PC-3 (cell line): ENCODE results near the gene TTC28. TPM values are rescaled to one million over a fixed set of nuclear protein-coding genes. Genes with fewer than 3 reads are reported as not detected.
"Not testable (repeated sequence)": the region's sequence is repeated elsewhere in the genome, so short reads cannot be mapped to it uniquely, and the experiment has no call there.

Source experiments
- ATAC-seq: fragments of 200-7000 bp; cut with Tn5 transposase; 2 replicates; pipeline ENCODE4 v1.9.1; 2020; ENCODE audit warnings: mild to moderate bottlenecking, moderate library complexity
- BruUV-seq: library from RNA; stranded (reverse); fragments of 400-500 nt; replicated peaks from 2 replicates; lab custom pipeline; 2021; lab: Mats Ljungman, UMichigan
- CTCF ChIA-PET: fragments of 300-600 bp; sonication (Branson Sonifier 250); formaldehyde crosslinking; loops from one replicate; lab custom pipeline; 2022; ENCODE audit warnings: antibody characterized with exemption; lab: Charles Lee
- POLR2A ChIA-PET: fragments of 300-600 bp; sonication (Branson Sonifier 250); formaldehyde crosslinking; loops from one replicate; lab custom pipeline; 2022; ENCODE audit warnings: antibody characterized with exemption; ENCODE audit not compliant: unreplicated experiment; lab: Charles Lee
- DNase-seq: peaks from one replicate; pipeline ENCODE4 v3.0.0-alpha.2; 2015
- H2AFZ ChIP-seq: fragments of 300-600 bp; sonication (generic); 2 replicates; pipeline ENCODE4 v1.6.0; 2016; ENCODE audit warnings: antibody characterized with exemption, low read length
- H3F3A ChIP-seq: fragments of 300-600 bp; sonication (generic); one replicate; pipeline ENCODE4 v1.6.0; 2017; ENCODE audit warnings: antibody characterized with exemption, low read length, control low read depth, mild to moderate bottlenecking; ENCODE audit not compliant: unreplicated experiment
- H3K27ac ChIP-seq: fragments of 300-600 bp; sonication (generic); 2 replicates; pipeline ENCODE4 v1.5.1; 2016; ENCODE audit warnings: mild to moderate bottlenecking, low read length
- H3K27me3 ChIP-seq: fragments of 300-600 bp; sonication (generic); 2 replicates; pipeline ENCODE4 v1.6.1; 2016; ENCODE audit warnings: low read length, mixed read lengths
- H3K36me3 ChIP-seq: fragments of 300-600 bp; sonication (generic); 2 replicates; pipeline ENCODE4 v1.6.1; 2016; ENCODE audit warnings: low read depth, mixed run types, low read length, mixed read lengths
- H3K4me1 ChIP-seq: fragments of 300-600 bp; sonication (generic); 2 replicates; pipeline ENCODE4 v1.5.1; 2016; ENCODE audit warnings: low read length; ENCODE audit not compliant: insufficient read depth
- H3K4me2 ChIP-seq: fragments of 300-600 bp; sonication (generic); 2 replicates; pipeline ENCODE4 v1.6.0; 2016; ENCODE audit warnings: low read length
- H3K4me3 ChIP-seq: fragments of 300-600 bp; sonication (generic); 2 replicates; pipeline ENCODE4 v1.5.1; 2016; ENCODE audit warnings: mild to moderate bottlenecking, low read length, mixed read lengths
- H3K79me2 ChIP-seq: fragments of 300-600 bp; sonication (generic); 2 replicates; pipeline ENCODE4 v1.6.1; 2017; ENCODE audit warnings: low read length, mixed read lengths
- H3K9ac ChIP-seq: fragments of 300-600 bp; sonication (generic); 2 replicates; pipeline ENCODE4 v1.6.0; 2016; ENCODE audit warnings: mild to moderate bottlenecking, low read length
- H3K9me2 ChIP-seq: fragments of 300-600 bp; sonication (generic); replicated peaks from 2 replicates; pipeline ENCODE4 v1.6.1; 2016; ENCODE audit warnings: mixed run types, low read length, mixed read lengths
- H3K9me3 ChIP-seq: fragments of 300-600 bp; sonication (generic); 2 replicates; pipeline ENCODE4 v1.6.1; 2016; ENCODE audit warnings: low read length, mixed read lengths
- H4K20me1 ChIP-seq: fragments of 300-600 bp; sonication (generic); 2 replicates; pipeline ENCODE4 v1.6.1; 2016; ENCODE audit warnings: low read length, mixed read lengths
- EZH2 ChIP-seq: fragments of 300-600 bp; sonication (generic); IDR thresholded peaks from one replicate; pipeline ENCODE4 v1.6.1; 2017; ENCODE audit warnings: antibody characterized with exemption, mild to moderate bottlenecking, low read length; ENCODE audit not compliant: unreplicated experiment
- EZH2phosphoT487 ChIP-seq: fragments of 300-600 bp; sonication (generic); IDR thresholded peaks from 2 replicates; pipeline ENCODE4 v1.6.1; 2018; ENCODE audit warnings: mild to moderate bottlenecking, antibody characterized with exemption, low read length, borderline replicate concordance
- intact Hi-C: fragments of 100-400 bp; cut with micrococcal nuclease; formaldehyde crosslinking; loops from 2 replicates; pipeline ENCODE4 v1.9.0; 2023
- total RNA-seq: library from RNA; depleted of rRNA; stranded (reverse); fragments of >200 nt; gene quantifications from 2 replicates; pipeline ENCODE4 v1.2.3, GENCODE V29; 2014
- TF ChIP-seq, protein P1 (sequence below): fragments of 300-600 bp; sonication (generic); conservative IDR thresholded peaks from 2 replicates; pipeline ENCODE4 v1.5.1; 2017; ENCODE audit warnings: antibody characterized with exemption, low read depth, mild to moderate bottlenecking, low read length

The TTC28 gene
- total RNA-seq, 1 experiment from 2014 or later: 6.3 TPM

DNA sequence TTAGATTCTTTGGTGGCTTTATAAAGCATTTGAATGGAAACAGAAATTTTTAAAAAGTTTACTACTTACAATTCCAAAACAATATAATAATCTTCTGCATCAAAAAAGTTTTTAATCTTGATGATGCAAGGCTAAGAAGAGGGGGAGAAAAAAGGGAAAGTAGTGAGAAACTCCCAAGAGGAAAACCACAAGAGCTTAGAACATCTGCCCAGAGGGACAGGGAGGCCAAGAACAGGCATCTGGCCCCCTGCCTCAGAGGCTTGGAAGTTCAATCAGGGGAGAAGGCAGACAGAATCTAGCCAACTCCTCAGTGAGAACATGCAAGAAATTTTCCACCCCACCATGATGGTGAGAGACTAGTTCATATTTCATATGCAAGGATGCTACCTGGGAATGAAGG lies 23.8 kb upstream of the TTC28 start:
- H3K36me3 ChIP-seq: 0 out of 2 replicates have a peak, but pooled peaks cover 2% of the 10 kb centered on the region
- ATAC-seq (no peak), DNase-seq (no peak)
- no peaks in the 10 kb centered on the region for H3K4me1 ChIP-seq
- no peaks in the 10 kb centered on the region for H3F3A ChIP-seq
- H3K9me2 ChIP-seq: no peaks in the 10 kb centered on the region
- H2AFZ ChIP-seq: no peak overlapping the region
- ChIA-PET CTCF (no interaction called here), POLR2A (no interaction called here)
- H3K4me2 ChIP-seq: no peak overlapping the region
- intact Hi-C loops: no loop called here
- H3K4me3 ChIP-seq: no peak overlapping the region
- H3K27ac ChIP-seq: no peak overlapping the region
- no TSS peak for BruUV-seq
- H3K9ac ChIP-seq: no peak overlapping the region
- no peaks in the 10 kb centered on the region for H4K20me1 ChIP-seq
- H3K27me3 ChIP-seq: no peaks in the 10 kb centered on the region
- H3K79me2 ChIP-seq: no peaks in the 10 kb centered on the region
- TF ChIP-seq, protein P1, sequence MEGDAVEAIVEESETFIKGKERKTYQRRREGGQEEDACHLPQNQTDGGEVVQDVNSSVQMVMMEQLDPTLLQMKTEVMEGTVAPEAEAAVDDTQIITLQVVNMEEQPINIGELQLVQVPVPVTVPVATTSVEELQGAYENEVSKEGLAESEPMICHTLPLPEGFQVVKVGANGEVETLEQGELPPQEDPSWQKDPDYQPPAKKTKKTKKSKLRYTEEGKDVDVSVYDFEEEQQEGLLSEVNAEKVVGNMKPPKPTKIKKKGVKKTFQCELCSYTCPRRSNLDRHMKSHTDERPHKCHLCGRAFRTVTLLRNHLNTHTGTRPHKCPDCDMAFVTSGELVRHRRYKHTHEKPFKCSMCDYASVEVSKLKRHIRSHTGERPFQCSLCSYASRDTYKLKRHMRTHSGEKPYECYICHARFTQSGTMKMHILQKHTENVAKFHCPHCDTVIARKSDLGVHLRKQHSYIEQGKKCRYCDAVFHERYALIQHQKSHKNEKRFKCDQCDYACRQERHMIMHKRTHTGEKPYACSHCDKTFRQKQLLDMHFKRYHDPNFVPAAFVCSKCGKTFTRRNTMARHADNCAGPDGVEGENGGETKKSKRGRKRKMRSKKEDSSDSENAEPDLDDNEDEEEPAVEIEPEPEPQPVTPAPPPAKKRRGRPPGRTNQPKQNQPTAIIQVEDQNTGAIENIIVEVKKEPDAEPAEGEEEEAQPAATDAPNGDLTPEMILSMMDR: no peak
- no peak for TF ChIP-seq EZH2phosphoT487
- no peak for TF ChIP-seq EZH2
- H3K9me3 ChIP-seq: no peaks in the 10 kb centered on the region

DNA sequence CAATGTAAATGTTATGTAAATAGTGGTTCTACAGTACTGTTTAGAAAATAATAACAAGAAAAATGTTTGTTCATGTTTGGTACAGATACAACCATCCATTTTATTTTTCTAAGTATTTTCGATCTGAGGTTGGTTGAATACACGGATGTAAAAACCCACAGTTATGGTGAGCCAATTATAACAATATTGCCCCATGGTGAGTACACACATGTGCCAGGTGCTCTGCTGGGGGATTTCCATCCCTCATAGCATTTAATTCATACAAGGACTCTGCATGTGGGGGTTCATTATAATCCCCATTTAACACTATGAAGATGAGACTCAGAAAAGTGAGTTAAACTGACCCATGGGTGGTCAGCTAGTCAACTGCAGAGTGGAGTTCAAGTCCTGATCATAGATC lies 23.3 kb upstream of the TTC28 start:
- Histone ChIP-seq H3K9me3 (no peaks in the 10 kb centered on the region), H3K36me3 (0 out of 2 replicates have a peak, but pooled peaks cover 2% of the 10 kb centered on the region), H3K9ac (no peak overlapping the region), H4K20me1 (no peaks in the 10 kb centered on the region), H3F3A (no peaks in the 10 kb centered on the region), H3K4me3 (no peak overlapping the region), H3K4me2 (no peak overlapping the region), H3K27me3 (no peaks in the 10 kb centered on the region), H3K4me1 (no peaks in the 10 kb centered on the region), H3K79me2 (no peaks in the 10 kb centered on the region), H2AFZ (no peak overlapping the region), H3K27ac (no peak overlapping the region), H3K9me2 (no peaks in the 10 kb centered on the region)
- POLR2A ChIA-PET: no interaction called here
- DNase-seq: no peak
- no TSS peak for BruUV-seq
- CTCF ChIA-PET: no interaction called here
- intact Hi-C loops: no loop called here
- no peak for ATAC-seq
- TF ChIP-seq, protein P1: no peak

- BruUV-seq, H3K27me3 ChIP-seq, H3K9me3 ChIP-seq, DNase-seq, ATAC-seq, H3K9me2 ChIP-seq, intact Hi-C loops, H3K36me3 ChIP-seq, CTCF ChIA-PET, H3K4me2 ChIP-seq, POLR2A ChIA-PET, H3K4me3 ChIP-seq, H3K27ac ChIP-seq, H4K20me1 ChIP-seq, H3K79me2 ChIP-seq, H3K4me1 ChIP-seq, H2AFZ ChIP-seq, H3K9ac ChIP-seq, H3F3A ChIP-seq: not testable (repeated sequence)
Observed at GRCh38 chr22:28693041-28693760, 13.6 kb upstream of the TTC28 start.

- H3K9me2 ChIP-seq, H3K4me1 ChIP-seq, POLR2A ChIA-PET, CTCF ChIA-PET, H3K4me3 ChIP-seq, H3K9ac ChIP-seq, H3K4me2 ChIP-seq, DNase-seq, H2AFZ ChIP-seq, H3K36me3 ChIP-seq, H4K20me1 ChIP-seq, H3K9me3 ChIP-seq, H3K27me3 ChIP-seq, BruUV-seq, intact Hi-C loops, H3K27ac ChIP-seq, H3K79me2 ChIP-seq, ATAC-seq, H3F3A ChIP-seq: not testable (repeated sequence)
Observed at GRCh38 chr22:28689796-28690195, 10.2 kb upstream of the TTC28 start.

DNA sequence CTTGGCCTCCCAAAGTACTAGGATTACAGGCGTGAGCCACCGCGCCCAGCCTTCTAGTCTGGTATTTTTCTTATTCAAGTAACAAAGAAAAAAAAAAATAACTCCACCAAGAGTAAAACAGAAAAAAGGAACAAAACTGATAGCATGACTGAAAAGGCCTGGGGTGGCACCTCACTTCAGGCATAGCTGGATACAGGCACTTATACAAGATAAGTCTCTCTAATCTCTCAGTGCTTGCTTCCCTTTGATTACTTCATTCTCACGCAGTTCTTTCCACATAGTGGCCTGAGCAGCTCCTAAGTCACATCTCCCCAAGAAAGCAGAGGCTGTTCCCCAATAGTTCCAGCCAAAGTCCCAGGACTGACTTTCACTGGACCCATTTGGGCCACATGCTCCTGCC lies 3.3 kb upstream of the TTC28 start:
- ATAC-seq, H3K36me3 ChIP-seq, intact Hi-C loops, DNase-seq, H4K20me1 ChIP-seq, H3K9me2 ChIP-seq, H3K4me3 ChIP-seq, H3K27me3 ChIP-seq, H3K79me2 ChIP-seq, H3K9ac ChIP-seq, H3K9me3 ChIP-seq, H2AFZ ChIP-seq, POLR2A ChIA-PET, H3K27ac ChIP-seq, H3K4me2 ChIP-seq, CTCF ChIA-PET, H3K4me1 ChIP-seq, BruUV-seq, H3F3A ChIP-seq: not testable (repeated sequence)
